Mucosa of descending colon (tissue), 3 donors: ENCODE measurements around the gene POU6F2. TPM values are rescaled to one million over a fixed set of nuclear protein-coding genes. Genes with fewer than 3 reads are reported as not detected.

Experiments used
- ATAC-seq: fragments of 200-7000 bp; cut with Tn5 transposase; one replicate; pipeline ENCODE4 v1.9.1; 2020; ENCODE audit warnings: mild to moderate bottlenecking, moderate library complexity
- DNase-seq, 3 donors: peaks; one replicate each; pipeline ENCODE4 v3.0.0-alpha.2; 2020
- H3K36me3 ChIP-seq: fragments of 200-600 bp; one replicate; pipeline ENCODE4 v1.8.0; 2021; ENCODE audit warnings: low read depth, mild to moderate bottlenecking
- H3K4me1 ChIP-seq: fragments of 200-600 bp; one replicate; pipeline ENCODE4 v1.8.0; 2021; ENCODE audit warnings: low read depth, mild to moderate bottlenecking
- H3K4me3 ChIP-seq: fragments of 200-600 bp; one replicate; pipeline ENCODE4 v1.8.0; 2021; ENCODE audit warnings: mild to moderate bottlenecking
- H3K9me3 ChIP-seq: fragments of 200-600 bp; one replicate; pipeline ENCODE4 v1.8.0; 2021; ENCODE audit warnings: mild to moderate bottlenecking
- intact Hi-C, 2 donors: fragments of 100-400 bp; cut with DNase I in 1 of 2; cut with micrococcal nuclease in 1 of 2; formaldehyde crosslinking; loops; one replicate each; pipeline versions ENCODE4 v1.11.0 to v1.11.1; 2022; cut with DNase I, micrococcal nuclease
- total RNA-seq, 3 donors: library from RNA; stranded (reverse); fragmentation: NEBNext Ultra II Directional in 2 of 3; extraction: Animal tissue kit (Norgen Biotek cat#: 25700) in 2 of 3; gene quantifications; one replicate each; pipeline versions ENCODE4 v1.2.1 to v1.2.4, GENCODE V29; 2021 to 2023
- TF ChIP-seq, protein P1 (sequence below): fragments of 200-600 bp; IDR thresholded peaks from one replicate; pipeline ENCODE4 v1.8.0; 2022; ENCODE audit warnings: antibody characterized with exemption, mild to moderate bottlenecking
- donor health status: DM: no; HTN: no; CAD: no; lungs with moderate emphysema.
- donor health status: DM: no; HTN: no; CAD: no.
- donor health status: DM: no; HTN: yes; CAD: no.

POU6F2 gene
- total RNA-seq, 3 donors from 2014 or later: 0.90 TPM; not detected in 2

DNA sequence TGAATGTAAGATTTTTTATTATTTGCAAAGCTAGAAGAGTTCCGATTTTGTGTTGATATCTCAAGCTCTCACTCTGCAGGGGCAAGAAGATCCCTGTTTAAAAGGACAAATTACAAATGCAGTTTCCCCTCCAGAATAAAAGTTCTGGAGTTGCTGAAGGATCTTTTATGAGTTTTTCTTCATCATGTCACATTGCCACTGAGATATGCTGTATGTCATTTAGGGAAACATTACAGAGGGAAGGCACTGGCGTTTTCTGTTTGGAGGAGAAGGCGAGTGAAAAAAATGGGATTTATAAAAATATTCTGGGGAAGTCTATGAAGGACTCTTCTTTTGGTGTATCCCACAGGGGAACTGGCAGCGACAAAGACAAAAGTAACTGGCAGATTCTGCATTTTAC lies 57.4 kb downstream of the POU6F2 start:
- Histone ChIP-seq H3K4me1 (no peaks in the 10 kb centered on the region), H3K4me3 (no peak overlapping the region), H3K36me3 (no peaks in the 10 kb centered on the region), H3K9me3 (no peaks in the 10 kb centered on the region)
- no peak for ATAC-seq
- no peak for DNase-seq
- TF ChIP-seq, protein P1, sequence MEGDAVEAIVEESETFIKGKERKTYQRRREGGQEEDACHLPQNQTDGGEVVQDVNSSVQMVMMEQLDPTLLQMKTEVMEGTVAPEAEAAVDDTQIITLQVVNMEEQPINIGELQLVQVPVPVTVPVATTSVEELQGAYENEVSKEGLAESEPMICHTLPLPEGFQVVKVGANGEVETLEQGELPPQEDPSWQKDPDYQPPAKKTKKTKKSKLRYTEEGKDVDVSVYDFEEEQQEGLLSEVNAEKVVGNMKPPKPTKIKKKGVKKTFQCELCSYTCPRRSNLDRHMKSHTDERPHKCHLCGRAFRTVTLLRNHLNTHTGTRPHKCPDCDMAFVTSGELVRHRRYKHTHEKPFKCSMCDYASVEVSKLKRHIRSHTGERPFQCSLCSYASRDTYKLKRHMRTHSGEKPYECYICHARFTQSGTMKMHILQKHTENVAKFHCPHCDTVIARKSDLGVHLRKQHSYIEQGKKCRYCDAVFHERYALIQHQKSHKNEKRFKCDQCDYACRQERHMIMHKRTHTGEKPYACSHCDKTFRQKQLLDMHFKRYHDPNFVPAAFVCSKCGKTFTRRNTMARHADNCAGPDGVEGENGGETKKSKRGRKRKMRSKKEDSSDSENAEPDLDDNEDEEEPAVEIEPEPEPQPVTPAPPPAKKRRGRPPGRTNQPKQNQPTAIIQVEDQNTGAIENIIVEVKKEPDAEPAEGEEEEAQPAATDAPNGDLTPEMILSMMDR: no peak
- intact Hi-C loops: no loop called here

DNA sequence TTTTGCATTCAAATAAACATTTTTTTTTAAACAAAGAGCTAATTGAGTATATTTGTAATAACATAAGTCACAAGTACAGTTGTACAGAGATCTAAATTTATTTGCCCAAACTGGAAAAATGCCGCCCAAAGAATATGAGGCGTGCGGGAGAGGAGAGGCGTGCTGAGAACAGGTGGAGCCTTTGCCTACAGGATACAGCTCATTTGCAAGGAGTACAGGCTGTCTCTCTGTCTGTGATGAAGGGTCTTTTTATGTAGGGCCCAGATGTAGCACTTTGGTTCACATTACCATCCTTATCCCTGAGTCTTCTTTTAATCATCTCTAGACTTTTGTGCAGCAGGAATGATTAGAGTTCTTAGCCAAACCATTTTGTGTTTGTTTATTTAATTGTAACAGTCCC lies 58.2 kb downstream of the POU6F2 start:
- intact Hi-C loops: no loop called here

DNA sequence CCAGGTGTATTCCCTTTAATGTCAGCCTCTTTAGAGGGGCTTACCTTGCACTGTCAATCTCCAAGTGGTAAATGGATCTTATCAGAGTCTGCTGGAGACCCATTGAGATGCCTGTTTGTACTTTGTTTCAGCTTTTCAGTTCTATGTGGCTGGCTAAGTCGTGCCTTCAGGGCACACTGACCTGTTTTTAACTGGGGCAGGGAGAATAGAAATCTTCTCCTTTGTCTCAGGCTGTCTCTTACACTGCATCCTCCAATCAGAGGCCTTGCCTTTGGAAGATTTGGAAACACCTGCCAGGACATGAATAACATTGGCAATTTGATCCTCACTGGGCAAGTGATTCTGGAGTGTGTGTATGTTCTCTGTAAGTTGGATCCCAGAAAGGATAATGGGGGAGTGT lies 65.0 kb downstream of the POU6F2 start:
- Histone ChIP-seq H3K4me1 (no peaks in the 10 kb centered on the region), H3K4me3 (no peak overlapping the region), H3K36me3 (no peaks in the 10 kb centered on the region), H3K9me3 (no peaks in the 10 kb centered on the region)
- no peak for DNase-seq
- intact Hi-C loops: no loop called here
- no peak for ATAC-seq
- TF ChIP-seq, protein P1: no peak

More for the DNA sequence above, 58.2 kb downstream of the POU6F2 start:
- ATAC-seq (no peak), DNase-seq (no peak)
- TF ChIP-seq, protein P1: no peak
- Histone ChIP-seq H3K36me3 (no peaks in the 10 kb centered on the region), H3K9me3 (no peaks in the 10 kb centered on the region), H3K4me3 (no peak overlapping the region), H3K4me1 (no peaks in the 10 kb centered on the region)

DNA sequence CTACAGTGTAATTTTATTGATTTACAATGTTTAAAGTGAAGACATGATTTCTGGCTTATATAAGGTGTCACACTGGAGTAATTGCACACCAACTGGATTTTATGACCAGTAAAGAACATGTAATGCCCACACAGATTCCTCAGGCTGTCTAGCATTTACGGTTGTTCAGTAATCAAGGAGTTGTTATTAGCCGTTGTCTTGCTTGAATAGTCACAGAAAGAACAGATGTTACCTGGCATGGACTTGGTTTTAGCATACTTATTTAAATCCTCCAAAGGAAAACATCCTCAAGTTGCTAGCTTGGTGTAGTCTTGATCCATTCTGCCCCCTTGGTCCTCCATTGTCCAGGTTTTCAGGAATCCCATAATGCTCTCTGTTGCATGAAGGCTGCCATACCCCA lies 65.8 kb downstream of the POU6F2 start:
- H3K4me1 ChIP-seq: no peaks in the 10 kb centered on the region
- no peak for DNase-seq
- H3K36me3 ChIP-seq: no peaks in the 10 kb centered on the region
- H3K9me3 ChIP-seq: no peaks in the 10 kb centered on the region
- TF ChIP-seq, protein P1: no peak
- intact Hi-C loops: no loop called here
- no peak for ATAC-seq
- no peak overlapping the region for H3K4me3 ChIP-seq

DNA sequence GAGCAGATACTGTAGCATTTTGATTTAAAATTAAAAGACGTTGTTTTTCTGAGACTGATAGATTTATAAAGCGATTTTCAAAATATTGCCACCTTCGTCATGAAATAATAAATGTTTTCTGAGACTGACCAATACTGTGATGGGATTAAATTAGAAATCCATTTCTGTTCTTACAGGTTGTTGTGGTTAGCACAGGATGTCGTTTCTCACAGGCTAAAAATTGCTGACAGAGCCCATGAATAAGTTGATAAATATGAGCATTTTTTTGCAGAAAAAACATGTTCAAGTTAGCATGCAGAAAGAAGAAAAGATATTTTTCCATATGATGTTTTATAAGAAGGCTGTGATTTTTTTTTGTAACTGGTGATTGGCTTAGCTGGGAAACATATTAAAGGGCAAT lies 66.8 kb downstream of the POU6F2 start:
- TF ChIP-seq, protein P1: no peak
- no peak overlapping the region for H3K4me3 ChIP-seq
- DNase-seq (no peak), ATAC-seq (no peak)
- no peaks in the 10 kb centered on the region for H3K36me3 ChIP-seq
- intact Hi-C loops: no loop called here
- no peaks in the 10 kb centered on the region for H3K4me1 ChIP-seq
- H3K9me3 ChIP-seq: no peaks in the 10 kb centered on the region

DNA sequence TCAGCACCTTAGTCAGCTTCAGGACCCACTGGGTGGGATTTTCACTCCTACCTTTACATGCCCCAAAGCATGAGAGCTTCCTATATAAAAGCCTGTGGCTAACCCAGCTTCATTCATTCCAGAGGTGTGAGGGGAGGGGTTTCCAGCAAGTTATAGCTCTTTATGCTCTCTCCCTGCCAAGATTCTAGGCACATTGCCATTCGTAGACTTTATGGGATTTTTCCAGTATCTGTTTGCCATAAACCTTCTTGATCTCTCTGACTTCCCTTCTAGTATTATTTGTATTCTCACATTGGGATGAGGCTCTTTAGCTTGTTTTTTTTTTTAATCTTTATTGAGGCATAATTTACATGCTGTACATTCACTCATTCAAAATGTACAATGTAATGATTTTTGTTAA lies 67.5 kb downstream of the POU6F2 start:
- ATAC-seq: no peak
- Histone ChIP-seq H3K36me3 (no peaks in the 10 kb centered on the region), H3K4me1 (no peaks in the 10 kb centered on the region), H3K4me3 (no peak overlapping the region), H3K9me3 (no peaks in the 10 kb centered on the region)
- DNase-seq: no peak
- intact Hi-C loops: no loop called here
- TF ChIP-seq, protein P1: no peak
